Subcutaneous preadipocyte (primary cell): Measurements from ENCODE around the gene BMP8B. TPM values are rescaled to one million over a fixed set of nuclear protein-coding genes. Genes with fewer than 3 reads are reported as not detected.

Experiments
- small RNA-seq: library from RNA; depleted of rRNA; stranded (forward); fragments of <200 nt; gene quantifications from one replicate; pipeline ENCODE3, GENCODE V24; 2012
- total RNA-seq: library from RNA; depleted of rRNA; stranded (reverse); fragments of >200 nt; gene quantifications from 2 replicates; pipeline ENCODE4 v1.2.3, GENCODE V29; 2012

The BMP8B gene
- under 0.01 TPM in 1 of 2 replicates, not detected in the other for total RNA-seq

DNA sequence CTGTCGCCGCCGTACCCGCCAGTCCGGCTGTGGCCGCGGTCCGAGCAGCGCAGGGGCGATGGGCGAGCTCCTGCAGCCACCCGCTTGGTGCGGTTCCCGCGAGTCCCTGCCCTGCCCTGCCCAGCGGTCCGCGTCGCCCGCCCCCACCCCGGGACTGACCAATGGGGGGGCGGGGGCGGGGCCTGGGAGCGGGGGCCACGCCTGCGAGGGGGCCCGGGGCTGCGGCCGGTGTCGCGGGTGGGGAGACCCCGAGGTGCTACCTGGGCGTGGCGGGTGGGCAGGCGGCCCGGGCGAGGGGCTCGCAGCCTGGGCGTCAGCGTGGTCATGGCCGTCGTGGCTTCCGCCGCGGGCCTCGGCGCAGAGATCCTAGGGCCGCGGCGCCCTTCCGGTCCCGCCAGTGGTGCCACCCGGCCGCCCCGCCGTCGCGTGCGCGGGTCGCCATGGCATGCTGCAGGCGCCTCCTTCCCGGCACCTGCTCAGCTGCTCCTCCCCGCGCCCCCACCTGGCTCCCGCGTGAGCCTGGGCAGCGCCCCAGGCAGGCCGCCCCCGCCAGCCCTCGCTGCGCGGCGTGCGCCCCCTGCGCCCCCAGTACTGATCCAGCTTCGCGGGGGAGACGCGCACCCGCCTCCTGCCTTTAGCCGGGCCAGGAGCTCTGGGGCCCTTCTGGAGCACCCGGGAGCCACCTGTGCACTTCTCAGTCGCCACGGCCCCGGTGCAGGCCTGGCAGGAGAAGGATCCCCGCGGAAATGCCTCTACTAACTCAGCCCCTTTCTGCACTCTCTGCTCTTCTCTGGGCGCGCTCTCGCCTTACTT, at the start of gene BMP8B:
BMP8B (minus strand) TSS at position 108 of the 813 bp plus-strand sequence. CDS start 380 bp downstream, outside the sequence.

DNA sequence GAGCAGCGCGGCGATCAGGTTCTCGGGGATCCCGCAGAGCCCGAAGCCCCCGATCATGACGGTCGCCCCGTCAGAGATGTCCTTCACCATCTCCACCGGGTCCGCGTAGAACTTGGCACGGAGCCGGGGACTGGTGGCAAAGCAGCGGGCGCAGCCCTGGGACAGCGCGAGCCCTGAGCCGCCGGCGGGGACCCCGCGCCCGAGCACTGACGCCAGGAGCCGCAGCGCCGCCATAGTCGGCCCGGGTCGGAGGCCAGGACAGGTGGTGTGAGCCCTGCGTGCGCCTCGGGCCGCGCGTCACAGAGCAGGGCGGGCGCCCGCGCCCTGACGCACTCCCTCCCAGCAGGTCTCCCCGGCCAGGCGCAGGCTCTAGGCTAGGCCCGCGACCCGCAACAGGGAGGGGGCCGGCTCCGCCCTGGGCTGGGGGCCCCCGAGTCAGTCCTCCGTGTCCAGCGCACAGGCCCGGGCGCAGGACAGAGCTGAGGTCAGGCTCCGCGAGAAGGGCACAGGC, 17.6 kb downstream of the BMP8B start, which contains the start of gene OXCT2:
OXCT2 (minus strand) TSS at position 327 of the 511 bp plus-strand sequence; CDS start at position 234, 93 bp downstream.

GRCh38 chr1:39738622-39739366, 49.9 kb downstream of the BMP8B start, which contains the start of gene PPIE:
Gene PPIE, plus strand, starts transcription at chr1:39738882. Its CDS starts 19 bp downstream, at chr1:39738901.

Small RNA genes lying within 50 kb of the gene (small RNA-seq; reads per million reads assigned to genes)
- gene AL033527.1: not detected
- not detected for gene RNU7-121P

Other genes with a start within 250 kb of the BMP8B start
- gene PABPC4, start 212.1 kb downstream of the BMP8B start, total RNA-seq: 205 and 220 TPM in 2 replicates
- gene HEYL, start 149.2 kb downstream of the BMP8B start, total RNA-seq: under 0.01 TPM in 1 of 2 replicates, not detected in the other
- gene NT5C1A, start 116.8 kb downstream of the BMP8B start, total RNA-seq: not detected in 2 replicates
- gene HPCAL4, start 97.4 kb downstream of the BMP8B start, total RNA-seq: not detected in 2 replicates
- gene PPIE, start 50.0 kb downstream of the BMP8B start, total RNA-seq: 23.5 and 25.0 TPM in 2 replicates
- 1.6 and 1.8 TPM in 2 replicates for gene OXCT2, start 17.5 kb downstream of the BMP8B start, total RNA-seq
- 18.7 and 24.4 TPM in 2 replicates for gene TRIT1, start 94.6 kb upstream of the BMP8B start, total RNA-seq
- 0.37 TPM in 1 of 2 replicates, not detected in the other for gene MYCL, start 113.1 kb upstream of the BMP8B start, total RNA-seq
- 6.2 and 16.6 TPM in 2 replicates for gene MFSD2A, start 166.3 kb upstream of the BMP8B start, total RNA-seq